Measurements from ENCODE around the gene TFCP2. TPM values are rescaled to one million over a fixed set of nuclear protein-coding genes. Genes with fewer than 3 reads are reported as not detected.

Gene TFCP2
- total RNA-seq, 4 donors from 2014 or later = 6.1 to 30.7 (median 19.8) TPM

DNA sequence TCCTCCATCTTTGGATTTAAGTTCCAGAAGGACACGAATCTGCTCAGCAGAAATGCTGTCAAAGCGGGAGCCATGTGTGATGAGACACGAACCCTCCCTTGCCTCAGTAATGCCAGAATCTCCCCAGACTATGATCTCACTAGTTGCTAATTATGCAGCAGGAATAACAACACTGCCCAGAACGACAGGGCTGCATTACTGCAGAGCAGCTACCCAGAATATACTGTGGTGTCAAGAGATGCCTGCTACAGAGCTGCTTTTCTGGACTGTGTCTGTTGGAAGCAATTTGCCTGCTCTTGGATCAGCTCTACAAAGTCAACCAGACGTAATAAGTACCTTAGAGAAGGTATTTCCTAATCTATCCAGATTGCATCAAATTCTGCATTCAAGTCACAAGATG lies 95.0 kb downstream of the TFCP2 start:
- DNase-seq = no peak
- H3K36me3 ChIP-seq = no peaks in the 10 kb centered on the region
- intact Hi-C loops (cut with DNase I; ENCODE audit: low total_unique reads) = no loop called here
- no peak overlapping the region for H3K4me3 ChIP-seq
- peaks cover 0 to 4% of the 10 kb centered on the region in 2 donors for H3K4me1 ChIP-seq
- no peak overlapping the region for H3K27ac ChIP-seq
- no peaks in the 10 kb centered on the region for H3K27me3 ChIP-seq
- TF ChIP-seq CTCF (IDR thresholded peaks at IDR 0.05) (no peak), POLR2A (IDR thresholded peaks at IDR 0.05) (no peak)
- H3K9me3 ChIP-seq = no peaks in the 10 kb centered on the region

GRCh38 chr12:51076236-51076930 lies 96.6 kb downstream of the TFCP2 start:
- Histone ChIP-seq H3K27ac (no peak overlapping the region), H3K27me3 (no peaks in the 10 kb centered on the region), H3K36me3 (no peaks in the 10 kb centered on the region), H3K4me3 (no peak overlapping the region), H3K4me1 (peaks cover 0 to 4% of the 10 kb centered on the region in 2 donors), H3K9me3 (no peaks in the 10 kb centered on the region)
- intact Hi-C loops (cut with DNase I; ENCODE audit: low total_unique reads) = no loop called here
- DNase-seq = no peak
- no peak for TF ChIP-seq POLR2A (IDR thresholded peaks at IDR 0.05)

DNA sequence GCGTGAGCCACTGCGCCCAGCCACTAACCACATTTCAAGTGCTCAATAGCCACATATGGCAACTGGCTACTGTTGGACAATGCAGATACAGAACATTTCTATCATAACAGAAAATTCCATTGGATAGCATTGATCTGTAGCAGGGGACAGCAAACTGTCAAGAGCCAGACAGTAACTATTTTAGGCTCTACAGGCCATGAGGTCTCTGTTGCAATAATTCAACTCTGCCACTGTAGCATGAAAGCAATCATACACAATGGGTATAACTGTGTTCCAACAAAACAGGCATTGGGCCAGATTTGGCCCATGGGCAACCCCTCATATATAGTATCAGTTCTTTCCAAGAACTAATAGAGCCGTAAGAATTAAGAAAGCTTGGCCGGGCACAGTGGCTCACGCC lies 97.5 kb downstream of the TFCP2 start:
- no peak overlapping the region for H3K27ac ChIP-seq
- H3K27me3 ChIP-seq = no peaks in the 10 kb centered on the region
- intact Hi-C loops (cut with DNase I; ENCODE audit: low total_unique reads) = no loop called here
- no peak overlapping the region for H3K4me3 ChIP-seq
- TF ChIP-seq CTCF (IDR thresholded peaks at IDR 0.05) (no peak), POLR2A (IDR thresholded peaks at IDR 0.05) (no peak)
- no peaks in the 10 kb centered on the region for H3K9me3 ChIP-seq
- no peaks in the 10 kb centered on the region for H3K36me3 ChIP-seq
- H3K4me1 ChIP-seq = peaks cover 0 to 4% of the 10 kb centered on the region in 2 donors
- DNase-seq = no peak

DNA sequence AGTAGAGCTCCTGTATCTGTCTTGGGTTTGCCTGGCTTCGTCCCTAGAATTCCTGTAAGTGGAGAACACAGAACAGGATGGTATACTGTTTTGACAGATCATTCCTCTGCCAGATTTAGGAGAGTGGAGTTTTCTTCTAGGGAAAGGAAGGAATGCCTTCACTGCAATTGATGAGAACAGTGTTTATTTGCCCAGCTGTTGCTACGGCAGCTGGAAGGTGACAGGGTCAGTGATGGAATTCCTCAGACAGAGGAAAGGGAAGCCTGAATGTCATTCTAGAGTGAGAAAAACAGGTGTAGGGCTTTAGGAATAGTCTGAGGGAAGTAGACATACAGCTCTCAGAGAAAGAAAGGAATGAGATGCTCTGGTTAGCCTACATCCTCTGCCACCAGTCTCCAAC lies 101.3 kb downstream of the TFCP2 start:
- no peaks in the 10 kb centered on the region for H3K9me3 ChIP-seq
- DNase-seq = no peak
- H3K36me3 ChIP-seq = no peaks in the 10 kb centered on the region
- intact Hi-C loops (cut with DNase I; ENCODE audit: low total_unique reads) = no loop called here
- no peak overlapping the region for H3K27ac ChIP-seq
- H3K4me1 ChIP-seq = peaks cover 0 to 4% of the 10 kb centered on the region in 2 donors
- no peak overlapping the region for H3K4me3 ChIP-seq
- TF ChIP-seq CTCF (IDR thresholded peaks at IDR 0.05) (no peak), POLR2A (IDR thresholded peaks at IDR 0.05) (no peak)
- no peaks in the 10 kb centered on the region for H3K27me3 ChIP-seq

GRCh38 chr12:51070004-51070403 lies 102.9 kb downstream of the TFCP2 start:
- Histone ChIP-seq H3K9me3 (no peaks in the 10 kb centered on the region), H3K4me3 (no peak overlapping the region), H3K36me3 (no peaks in the 10 kb centered on the region), H3K27me3 (no peaks in the 10 kb centered on the region), H3K27ac (no peak overlapping the region), H3K4me1 (no peaks in the 10 kb centered on the region)
- intact Hi-C loops (cut with DNase I; ENCODE audit: low total_unique reads) = no loop called here
- no peak for TF ChIP-seq POLR2A (IDR thresholded peaks at IDR 0.05)
- TF ChIP-seq CTCF (IDR thresholded peaks at IDR 0.05) = no peak
- no peak for DNase-seq
